ENCODE measurements around the gene MLXIP. TPM values are rescaled to one million over a fixed set of nuclear protein-coding genes. Genes with fewer than 3 reads are reported as not detected.
"Not testable (repeated sequence)": the region's sequence is repeated elsewhere in the genome, so short reads cannot be mapped to it uniquely, and the experiment has no call there.

The MLXIP gene
- total RNA-seq, 6 donors from 2014 or later = 30.4 to 167 (median 55.0) TPM

GRCh38 chr12:122168492-122168891, 89.9 kb downstream of the MLXIP start:
- Histone ChIP-seq H3K4me1 (no peaks in the 10 kb centered on the region), H3K9me3 (no peaks in the 10 kb centered on the region), H3K27ac (no peak overlapping the region), H3K4me3 (no peak overlapping the region), H3K27me3 (no peaks in the 10 kb centered on the region), H3K36me3 (no peaks in the 10 kb centered on the region)
- no peak for DNase-seq
- TF ChIP-seq POLR2A (IDR thresholded peaks at IDR 0.05) (no peak), POLR2AphosphoS5 (IDR thresholded peaks at IDR 0.05) (no peak), CTCF (IDR thresholded peaks at IDR 0.05) (no peak), EP300 (IDR thresholded peaks at IDR 0.05) (no peak)
- 91 to 97% methylated on average over 3 of the region's 3 CpGs for WGBS, 2 donors
- no peak for ATAC-seq (ENCODE audit: low FRiP score in 2 of 2)

GRCh38 chr12:122171399-122171798, 92.8 kb downstream of the MLXIP start:
- Histone ChIP-seq H3K36me3 (no peaks in the 10 kb centered on the region), H3K27ac (no peak overlapping the region), H3K27me3 (no peaks in the 10 kb centered on the region), H3K9me3 (no peaks in the 10 kb centered on the region), H3K4me3 (no peak overlapping the region), H3K4me1 (no peaks in the 10 kb centered on the region)
- 86% methylated on average over 5 of the region's 5 CpGs for WGBS, 2 donors
- DNase-seq (no peak), ATAC-seq (ENCODE audit: low FRiP score in 2 of 2) (no peak)
- no peak for TF ChIP-seq CTCF (IDR thresholded peaks at IDR 0.05)
- no peak for TF ChIP-seq POLR2A (IDR thresholded peaks at IDR 0.05)
- TF ChIP-seq POLR2AphosphoS5 (IDR thresholded peaks at IDR 0.05) = no peak
- TF ChIP-seq EP300 (IDR thresholded peaks at IDR 0.05) = no peak

GRCh38 chr12:122172262-122172939, 93.8 kb downstream of the MLXIP start:
- 67 to 77% methylated on average over 17 of the region's 17 CpGs for WGBS, 2 donors
- ATAC-seq (ENCODE audit: low FRiP score in 2 of 2) (no peak), DNase-seq (no peak)
- H3K36me3 ChIP-seq = no peaks in the 10 kb centered on the region
- H3K9me3 ChIP-seq = no peaks in the 10 kb centered on the region
- no peak for TF ChIP-seq CTCF (IDR thresholded peaks at IDR 0.05)
- no peak for TF ChIP-seq EP300 (IDR thresholded peaks at IDR 0.05)
- no peak for TF ChIP-seq POLR2A (IDR thresholded peaks at IDR 0.05)
- no peak for TF ChIP-seq POLR2AphosphoS5 (IDR thresholded peaks at IDR 0.05)
- no peaks in the 10 kb centered on the region for H3K4me1 ChIP-seq
- no peak overlapping the region for H3K4me3 ChIP-seq
- no peak overlapping the region for H3K27ac ChIP-seq
- no peaks in the 10 kb centered on the region for H3K27me3 ChIP-seq

GRCh38 chr12:122174155-122174845, 95.7 kb downstream of the MLXIP start, which contains the start of gene IL31:
Gene IL31, minus strand, starts transcription at chr12:122174221. Its CDS starts 49 bp downstream, at chr12:122174172.
- H3K27ac ChIP-seq = no peak within 1 kb of the TSS
- no peak within 1 kb of the TSS for H3K4me3 ChIP-seq
- no peaks in the 10 kb centered on the region for H3K4me1 ChIP-seq
- no peak for TF ChIP-seq EP300 (IDR thresholded peaks at IDR 0.05)
- 82 to 91% methylated on average over 17 of the region's 17 CpGs for whole genome bisulfite sequencing, 2 donors
- DNase-seq (no peak), ATAC-seq (ENCODE audit: low FRiP score in 2 of 2) (no peak)
- H3K9me3 ChIP-seq = no peaks in the 10 kb centered on the region
- no peaks in the 10 kb centered on the region for H3K36me3 ChIP-seq
- no peaks in the 10 kb centered on the region for H3K27me3 ChIP-seq

- DNase-seq; H3K4me3 ChIP-seq; ATAC-seq (ENCODE audit: low FRiP score in 2 of 2); H3K9me3 ChIP-seq; H3K27me3 ChIP-seq; H3K27ac ChIP-seq; H3K36me3 ChIP-seq; H3K4me1 ChIP-seq: not testable (repeated sequence)
- WGBS, 2 donors = 93 to 94% methylated on average over 4 of the region's 4 CpGs
Observed at GRCh38 chr12:122176473-122176872, 97.9 kb downstream of the MLXIP start.
